Measurements from ENCODE around the gene HSPA1B.
A peak's percentile ranks its signal among the peaks of the same experiment; 100 is the strongest.
"Not testable (repeated sequence)": the region's sequence is repeated elsewhere in the genome, so short reads cannot be mapped to it uniquely, and the experiment has no call there.

The HSPA1B gene

DNA sequence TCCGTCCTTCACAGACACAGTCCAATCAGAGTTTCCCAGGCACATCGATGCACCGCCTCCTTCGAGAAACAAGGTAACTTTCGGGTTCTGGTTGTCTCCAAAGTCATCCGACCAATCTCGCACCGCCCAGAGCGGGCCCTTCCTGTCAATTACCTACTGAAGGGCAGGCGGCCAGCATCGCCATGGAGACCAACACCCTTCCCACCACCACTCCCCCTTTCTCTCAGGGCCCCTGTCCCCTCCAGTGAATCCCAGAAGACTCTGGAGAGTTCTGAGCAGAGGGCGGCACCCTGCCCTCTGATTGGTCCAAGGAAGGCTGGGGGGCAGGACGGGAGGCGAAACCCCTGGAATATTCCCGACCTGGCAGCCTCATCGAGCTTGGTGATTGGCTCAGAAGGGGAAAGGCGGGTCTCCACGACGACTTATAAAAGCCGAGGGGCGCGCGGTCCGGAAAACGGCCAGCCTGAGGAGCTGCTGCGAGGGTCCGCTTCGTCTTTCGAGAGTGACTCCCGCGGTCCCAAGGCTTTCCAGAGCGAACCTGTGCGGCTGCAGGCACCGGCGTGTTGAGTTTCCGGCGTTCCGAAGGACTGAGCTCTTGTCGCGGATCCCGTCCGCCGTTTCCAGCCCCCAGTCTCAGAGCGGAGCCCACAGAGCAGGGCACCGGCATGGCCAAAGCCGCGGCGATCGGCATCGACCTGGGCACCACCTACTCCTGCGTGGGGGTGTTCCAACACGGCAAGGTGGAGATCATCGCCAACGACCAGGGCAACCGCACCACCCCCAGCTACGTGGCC, at the start of gene HSPA1B:
Gene HSPA1B, plus strand, starts transcription at position 453 of the 794 bp plus-strand sequence. Its CDS starts 213 bp downstream, at position 666.
- DNase-seq = peak; percentile 100

DNA sequence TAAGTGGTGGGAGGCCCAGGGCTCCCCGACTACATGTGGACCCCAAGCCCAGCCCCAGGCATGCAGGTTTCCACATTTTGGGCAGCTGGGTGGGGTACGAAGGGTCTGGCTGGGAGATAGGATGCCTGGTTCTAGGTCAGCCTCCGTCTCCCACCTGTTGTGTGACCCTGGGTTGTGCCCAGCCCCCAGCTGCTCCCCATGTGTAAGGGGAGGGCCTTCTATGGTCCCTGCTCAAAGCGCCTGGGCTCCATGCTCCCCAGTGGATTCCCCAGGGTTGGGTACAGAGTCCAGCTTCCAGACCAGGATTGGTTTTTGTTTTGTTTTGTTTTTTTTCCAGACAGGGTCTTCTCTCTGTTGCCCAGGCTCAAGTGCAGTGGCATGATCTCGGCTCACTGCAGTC, 49.3 kb upstream of the HSPA1B start:
- no peak for DNase-seq

DNA sequence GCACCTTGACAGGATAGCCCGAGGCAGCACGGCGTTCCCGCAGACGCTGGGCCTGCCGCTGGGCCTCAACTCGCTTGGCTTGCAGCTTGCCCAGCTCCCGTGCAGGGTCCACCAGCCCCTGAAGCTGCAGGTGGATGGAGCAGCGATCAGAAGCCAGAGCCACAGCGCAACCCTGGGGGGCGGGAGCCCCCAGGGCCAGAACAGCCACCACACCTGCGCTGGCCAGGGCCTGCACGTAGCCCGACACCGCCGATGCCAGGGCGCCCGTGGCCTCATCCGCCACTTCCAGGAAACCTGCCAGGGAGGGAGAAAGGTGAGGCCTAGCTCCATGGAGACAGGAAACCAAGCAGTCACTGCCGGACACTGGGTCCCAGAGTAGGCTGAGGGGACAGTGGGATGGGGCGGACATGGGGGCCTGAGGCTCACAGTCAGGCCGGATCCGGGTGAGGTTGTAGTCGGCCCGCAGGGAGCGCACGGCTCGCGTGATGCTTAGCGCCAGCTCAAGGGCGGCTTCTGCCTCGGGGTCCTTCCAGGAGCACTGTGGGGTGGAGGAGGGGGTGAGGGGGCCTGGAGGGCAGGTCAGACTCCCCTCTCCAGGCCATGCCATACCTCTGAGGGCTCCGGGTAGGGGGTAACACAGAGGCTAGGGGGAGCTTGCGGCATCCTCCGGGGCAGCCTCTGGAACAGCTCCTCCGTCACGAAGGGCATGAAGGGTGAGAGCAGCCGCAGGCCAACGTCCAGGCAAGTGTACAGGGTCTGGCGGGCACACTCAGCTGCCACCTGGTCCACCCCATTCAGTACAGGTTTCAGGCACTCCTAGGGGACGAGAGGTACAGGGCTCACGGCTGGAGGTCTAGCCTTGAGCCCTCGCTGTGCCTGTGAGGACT, 48.3 kb upstream of the HSPA1B start:
- DNase-seq = no peak

DNA sequence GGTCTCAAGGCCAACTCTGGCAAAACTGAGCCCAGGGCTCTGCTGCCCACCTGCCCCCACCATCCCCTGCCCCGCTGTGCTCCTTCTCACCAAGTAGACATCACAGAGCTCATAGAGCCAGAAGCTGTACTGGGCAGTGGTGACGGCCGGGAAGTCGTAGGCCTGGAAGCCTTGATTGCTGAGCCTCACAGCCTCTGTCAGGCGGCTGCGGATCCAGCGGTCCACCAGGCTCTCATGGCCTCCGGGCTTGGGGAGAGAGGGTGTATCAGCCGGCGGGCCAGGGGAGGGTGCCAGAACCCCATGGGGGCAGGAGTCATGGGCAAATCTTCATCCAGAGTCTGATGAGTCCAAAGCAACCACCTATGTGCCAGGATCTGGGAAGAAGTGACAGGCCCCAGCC, 47.6 kb upstream of the HSPA1B start:
- DNase-seq = no peak

DNA sequence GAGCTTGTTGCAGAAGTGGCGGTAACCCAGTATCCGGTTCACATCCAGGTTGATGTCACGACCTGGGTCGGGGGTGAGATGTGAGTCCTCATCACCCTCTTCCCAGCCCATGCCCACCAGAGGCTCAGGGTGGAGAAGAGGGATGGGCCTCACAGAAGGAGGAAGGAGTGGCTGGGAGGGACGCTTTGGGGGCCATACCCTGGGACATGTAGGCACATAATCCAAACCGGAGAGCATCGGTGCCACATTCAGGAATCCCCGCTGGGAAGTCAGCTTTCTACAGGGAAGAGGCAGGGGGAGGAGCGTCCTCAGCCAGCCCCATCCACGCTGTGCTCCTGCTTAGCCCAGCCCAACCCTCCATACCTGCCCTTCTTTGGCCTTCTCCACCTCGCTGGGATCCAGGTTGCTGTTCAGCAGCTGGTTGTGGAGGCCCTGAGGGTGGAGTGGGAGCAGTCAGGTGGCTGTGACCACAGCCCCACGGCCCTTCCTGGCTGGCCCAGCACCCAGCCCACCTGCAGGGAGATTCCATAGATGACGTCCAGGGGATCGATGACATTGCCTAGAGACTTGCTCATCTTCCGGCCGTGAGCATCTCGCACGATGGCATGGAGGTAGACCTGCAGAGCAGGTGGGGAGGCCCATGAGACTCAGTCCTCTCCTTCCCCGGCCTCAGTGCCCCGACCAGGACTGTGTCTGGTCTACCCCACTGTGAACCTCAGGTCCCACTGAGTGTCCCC, 46.9 kb upstream of the HSPA1B start:
- no peak for DNase-seq

DNA sequence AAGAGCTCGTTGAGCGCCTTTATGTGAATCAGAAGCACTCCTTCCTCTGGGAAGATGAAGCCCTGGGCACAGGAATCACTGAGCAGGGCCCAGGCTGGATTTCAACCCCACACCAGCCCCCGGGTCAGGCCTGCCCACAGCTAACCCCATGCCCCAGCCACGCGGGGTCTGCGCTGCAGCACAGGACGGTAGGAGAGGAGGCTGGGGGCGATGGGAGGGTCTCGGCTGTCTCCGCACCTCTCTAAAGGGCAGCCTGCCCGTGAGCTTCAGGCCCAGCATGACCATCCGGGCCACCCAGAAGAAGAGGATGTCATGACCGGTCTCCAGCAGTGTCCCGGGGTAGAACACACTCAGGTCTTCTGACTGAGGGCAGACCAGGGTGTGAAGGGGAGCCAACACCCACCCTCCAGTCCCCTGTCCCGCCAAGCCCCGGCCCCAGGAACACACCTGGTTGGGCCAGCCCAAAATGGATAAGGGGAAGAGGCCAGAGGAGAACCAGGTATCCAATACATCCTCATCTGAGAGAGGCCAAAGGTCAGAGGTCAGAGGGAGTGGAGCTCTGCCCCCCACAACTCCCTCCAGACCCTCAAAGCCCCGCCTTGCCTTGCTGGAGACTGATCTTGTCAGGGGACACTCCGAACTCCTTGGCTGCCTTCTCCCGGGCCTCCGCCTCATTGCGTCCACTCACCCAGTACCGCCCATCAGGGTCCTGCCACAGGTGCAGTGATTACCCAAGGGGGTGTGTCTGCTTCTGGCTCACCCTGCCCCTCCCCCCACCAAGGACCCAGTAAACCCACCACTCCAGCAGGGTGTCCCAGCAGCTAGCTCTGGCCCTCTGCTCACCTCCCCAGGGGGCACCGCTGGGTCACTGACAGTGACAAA, 46.1 kb upstream of the HSPA1B start:
- no peak for DNase-seq

DNA sequence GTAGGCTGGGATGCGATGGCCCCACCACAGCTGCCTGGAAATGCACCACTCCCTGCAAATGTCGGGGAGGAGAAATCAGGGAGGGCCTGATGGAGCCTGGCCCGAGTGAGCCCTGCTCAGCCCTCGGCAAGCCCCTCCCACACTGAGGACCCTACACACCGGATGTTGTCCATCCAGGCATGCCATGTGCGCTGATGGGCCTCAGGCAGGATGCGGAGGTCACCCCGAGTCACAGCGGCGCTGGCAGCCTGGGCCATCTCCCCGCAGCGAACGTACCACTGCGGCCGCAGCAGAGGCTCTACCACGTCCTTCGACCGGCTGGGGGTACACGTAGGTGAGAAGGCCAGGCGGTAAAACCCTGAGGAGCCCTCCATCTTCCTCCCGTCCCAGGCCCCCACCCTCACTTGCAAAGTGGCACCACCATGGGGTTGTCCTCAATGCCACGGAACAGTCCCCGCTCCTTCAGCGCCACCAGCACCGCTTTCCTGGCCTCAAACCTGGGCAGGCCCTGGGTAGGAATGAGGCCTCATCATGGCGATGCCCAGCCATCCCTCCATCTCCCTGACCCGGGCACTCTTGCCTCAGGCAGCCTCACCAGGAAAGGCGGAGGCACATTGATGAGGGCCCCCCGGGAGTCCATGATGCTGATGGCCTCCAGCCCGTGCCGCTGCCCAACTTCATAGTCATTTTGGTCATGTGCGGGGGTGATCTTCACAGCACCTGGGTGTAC, 45.2 kb upstream of the HSPA1B start:
- DNase-seq = no peak

DNA sequence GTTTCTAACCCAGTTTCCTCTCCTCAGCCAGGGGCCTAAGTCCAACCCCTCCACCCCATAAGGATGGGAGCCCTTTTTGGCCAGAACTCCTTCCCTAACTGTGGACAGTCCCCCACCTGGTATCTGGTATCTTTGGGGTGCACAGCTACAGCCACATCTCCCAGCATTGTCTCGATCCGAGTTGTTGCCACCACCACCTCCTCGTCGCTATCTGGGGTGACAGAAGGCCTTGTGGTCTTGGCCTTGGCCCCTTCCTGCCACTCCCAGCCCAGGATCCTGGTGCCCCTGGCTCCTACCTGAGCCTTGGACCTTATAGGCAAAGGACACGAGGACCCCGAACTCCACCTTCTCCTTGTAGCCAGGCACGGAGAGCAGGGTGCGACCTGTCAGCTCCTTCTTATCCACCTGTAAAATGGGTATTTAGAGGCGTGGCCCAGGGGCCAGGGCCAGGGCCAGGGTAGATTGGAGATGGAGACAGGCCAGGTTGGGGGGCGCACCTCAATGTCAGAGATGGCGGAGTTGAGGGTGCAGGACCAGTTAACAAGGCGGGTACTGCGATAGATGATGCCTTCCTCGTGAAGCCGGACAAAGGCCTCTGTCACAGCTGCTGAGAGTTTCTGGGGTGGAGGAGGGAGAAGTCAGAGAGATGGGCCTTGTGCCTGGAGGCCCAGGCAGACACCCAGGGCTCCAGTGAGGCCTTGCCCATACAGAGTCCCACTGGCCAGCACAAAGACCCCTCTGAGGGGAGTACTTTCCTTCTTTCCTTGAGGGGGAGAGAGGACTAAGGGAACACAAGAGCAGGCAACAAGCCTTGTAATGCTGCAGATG, 43.2 kb upstream of the HSPA1B start:
- no peak for DNase-seq

DNA sequence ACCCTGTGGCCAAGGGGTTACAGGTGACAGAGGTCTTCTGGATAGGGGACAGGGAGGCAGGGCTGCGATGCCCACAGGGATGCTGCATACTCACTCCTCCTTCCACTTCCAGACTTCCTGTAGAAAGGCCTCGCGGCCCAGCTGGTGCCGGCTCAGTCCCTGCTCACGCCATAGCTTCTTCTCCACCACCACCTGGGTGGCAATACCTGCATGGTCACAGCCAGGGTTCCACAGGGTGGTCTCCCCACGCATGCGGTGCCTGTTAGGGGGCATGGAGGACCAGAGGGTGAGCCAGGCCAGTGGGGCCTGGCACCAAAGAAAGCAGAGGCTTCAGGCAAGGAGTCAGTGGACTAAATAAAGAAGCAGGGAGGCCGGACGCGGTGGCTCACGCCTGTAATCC, 42.1 kb upstream of the HSPA1B start:
- DNase-seq = no peak

DNA sequence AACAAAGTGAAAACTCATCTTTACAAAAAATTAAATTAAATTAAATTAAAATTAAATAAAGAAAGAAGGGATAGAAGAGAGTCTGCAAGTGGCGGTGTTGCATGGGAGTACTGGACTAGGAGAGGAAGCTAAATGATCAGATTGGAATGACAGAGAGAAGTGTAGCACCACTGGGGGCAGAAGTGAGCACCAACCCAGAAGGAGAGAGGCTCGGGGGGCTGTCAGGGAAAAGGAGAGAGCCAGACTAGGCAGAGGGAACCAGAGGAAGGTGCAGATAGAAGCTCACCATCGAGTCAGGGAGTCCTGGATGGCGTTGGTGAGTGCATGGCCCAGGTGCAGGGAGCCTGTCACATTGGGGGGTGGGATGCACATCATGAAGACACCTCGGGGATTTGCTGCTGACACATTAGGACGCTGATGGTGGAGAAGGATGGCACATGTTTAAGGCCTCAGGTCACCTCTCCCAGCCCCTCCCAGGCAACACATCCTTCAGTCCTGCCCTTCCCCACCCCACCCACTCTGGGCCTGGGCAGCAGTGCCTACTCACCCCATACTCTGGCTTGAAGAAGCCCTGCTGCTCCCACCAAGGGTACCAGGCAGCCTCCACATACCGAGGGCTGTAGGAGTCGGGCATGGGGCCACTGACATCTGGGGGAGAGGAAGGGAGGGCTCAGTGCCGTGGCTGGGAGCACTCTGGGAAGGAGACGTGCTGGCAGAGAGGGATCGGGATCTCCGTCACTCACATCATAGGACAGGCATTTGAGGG, 36.0 kb upstream of the HSPA1B start:
- no peak for DNase-seq

DNA sequence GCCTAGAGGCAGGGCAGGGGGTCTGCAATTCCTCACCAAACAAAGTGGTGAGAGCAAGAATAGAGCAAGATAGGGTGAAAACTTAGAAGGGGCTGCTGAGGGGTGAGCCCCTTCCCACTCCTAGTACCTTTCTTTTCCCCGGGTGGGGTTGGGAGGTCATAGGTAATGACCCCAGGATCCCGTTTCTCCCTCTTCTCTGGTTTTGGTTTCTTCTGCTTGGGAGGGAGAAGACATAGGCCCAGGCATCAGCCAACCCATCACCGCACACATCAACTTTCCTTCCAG, 35.5 kb upstream of the HSPA1B start:
- no peak for DNase-seq

DNA sequence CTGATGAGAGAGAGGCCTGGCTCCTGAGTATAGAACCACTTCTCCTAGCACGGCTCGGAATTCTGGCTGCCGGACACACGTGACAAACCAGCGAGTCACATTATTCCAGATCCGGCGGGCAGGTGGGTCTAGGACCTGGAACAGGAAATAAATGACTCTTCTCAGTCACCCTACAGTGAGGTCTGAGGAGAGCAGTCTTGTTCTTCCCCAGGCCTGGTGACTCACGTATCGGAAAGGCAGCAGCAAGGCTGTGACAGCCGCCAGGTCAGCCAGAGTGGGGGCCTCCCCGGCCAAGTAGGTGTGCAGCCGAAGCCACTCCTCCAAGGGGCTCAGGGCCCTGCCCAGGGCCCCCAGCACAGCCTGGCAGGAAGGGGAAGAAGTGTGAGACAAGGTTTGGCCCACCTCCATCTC, 34.8 kb upstream of the HSPA1B start:
- DNase-seq = no peak

DNA sequence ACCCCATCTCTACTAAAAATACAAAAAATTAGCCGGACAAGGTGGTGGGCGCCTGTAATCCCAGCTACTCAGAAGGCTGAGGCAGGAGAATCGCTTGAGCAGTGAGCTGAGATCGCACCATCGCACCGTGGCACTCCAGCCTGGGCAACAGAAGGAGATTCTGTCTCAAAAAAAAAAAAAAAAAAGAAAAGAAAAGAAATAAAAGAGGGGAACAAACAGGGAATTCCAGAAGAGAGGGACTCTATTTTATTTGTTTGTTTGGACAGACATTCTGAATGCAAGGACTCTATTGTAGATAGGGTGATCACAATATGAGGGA, 33.7 kb upstream of the HSPA1B start:
- DNase-seq = not testable (repeated sequence)

DNA sequence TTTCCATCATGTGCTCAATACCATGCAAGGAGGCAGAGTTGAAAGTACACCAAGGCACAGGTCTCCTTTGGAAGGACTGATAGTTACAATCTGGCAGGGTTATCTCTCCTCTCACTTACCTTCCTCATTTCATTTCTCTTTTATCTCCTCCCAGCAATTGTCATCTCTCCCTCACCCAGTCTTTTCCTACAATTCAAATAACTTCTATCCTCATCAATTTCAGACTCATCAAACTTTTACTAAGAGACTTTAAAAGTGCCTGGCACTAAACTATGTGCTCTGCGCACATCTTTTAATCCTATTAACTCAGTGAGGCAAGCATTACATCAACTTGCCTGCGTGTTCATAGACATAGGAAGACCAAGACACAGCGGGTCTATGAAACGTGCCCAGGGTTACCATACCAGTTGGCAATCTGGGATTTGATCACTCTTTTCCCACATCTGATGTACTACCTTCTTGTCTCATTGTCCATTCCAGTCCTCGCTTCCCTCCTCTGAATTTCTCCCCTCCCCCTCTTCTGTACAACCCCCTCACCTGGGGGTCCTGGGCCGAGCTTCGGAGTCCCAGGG, 33.2 kb upstream of the HSPA1B start:
- no peak for DNase-seq

DNA sequence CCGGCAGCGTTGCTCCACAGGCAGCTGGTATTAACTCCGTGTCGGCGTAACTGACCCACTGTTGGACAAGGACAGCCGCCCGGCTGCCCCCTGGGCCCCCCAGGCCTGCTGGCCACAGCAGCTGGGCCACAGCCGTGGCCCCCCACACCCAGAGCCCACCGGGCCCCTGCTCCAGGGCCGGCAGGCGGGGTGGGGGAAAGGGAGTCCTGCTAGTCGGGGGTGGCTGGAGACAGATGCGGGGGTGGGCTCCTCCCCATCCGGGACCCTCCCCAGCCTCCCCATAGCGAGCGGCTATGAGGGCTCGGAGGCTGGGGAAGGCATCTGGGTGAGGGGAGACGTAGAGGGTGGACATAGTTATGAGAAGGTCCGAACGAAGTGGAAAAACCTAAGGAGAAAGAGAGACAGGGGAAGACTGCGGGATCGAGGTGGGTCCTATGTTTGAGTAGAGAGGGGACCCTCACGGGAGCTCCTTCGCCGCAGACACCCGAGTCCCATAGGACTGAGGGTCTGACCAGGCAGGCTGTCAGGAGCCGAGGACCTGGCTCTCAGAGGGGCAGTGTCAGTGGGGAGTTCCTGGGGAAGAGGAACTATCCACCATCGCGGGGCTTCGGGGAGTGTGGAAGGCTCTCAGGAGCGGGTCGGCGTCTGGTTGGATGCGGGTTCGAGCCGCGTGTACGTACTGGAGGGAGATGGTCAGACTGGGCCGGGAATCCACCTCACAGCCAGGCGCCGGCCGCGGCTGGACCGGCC, 32.5 kb upstream of the HSPA1B start:
- DNase-seq = no peak

DNA sequence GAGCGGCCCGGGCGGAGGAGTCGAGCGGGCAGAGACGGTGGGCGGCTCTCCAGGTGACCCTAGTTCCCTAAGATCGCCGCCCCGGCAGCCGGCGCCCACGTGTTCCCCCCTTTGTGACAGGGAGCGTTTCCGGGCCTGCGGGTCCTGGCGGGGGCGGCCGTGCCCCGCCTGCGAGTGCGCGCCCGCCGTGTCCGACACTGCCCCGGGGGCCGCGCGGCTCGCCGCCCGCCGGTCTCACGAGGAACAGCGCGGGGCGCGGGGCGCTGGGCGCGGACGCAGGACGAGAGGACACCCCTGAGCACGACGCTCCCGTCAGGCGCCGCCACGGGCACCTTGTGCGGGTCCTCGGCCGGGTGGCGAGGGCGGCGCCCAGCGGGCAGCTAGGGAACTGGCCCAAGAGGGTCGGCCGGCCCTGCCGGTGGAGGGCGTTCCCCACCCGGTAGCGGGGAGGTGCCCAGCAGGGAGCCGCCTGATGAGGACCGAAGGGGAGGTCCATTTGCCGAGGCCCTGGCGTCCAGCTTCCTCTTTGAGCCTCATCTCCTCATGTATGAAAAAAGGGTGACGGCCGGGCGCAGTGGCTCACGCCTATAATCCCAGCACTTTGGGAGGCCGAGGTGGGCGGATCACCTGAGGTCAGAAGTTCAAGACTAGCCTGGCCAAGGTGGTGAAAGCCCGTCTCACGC, 31.8 kb upstream of the HSPA1B start, which contains the start of gene VARS1:
Gene VARS1, minus strand, starts transcription at position 137 of the 683 bp plus-strand sequence. CDS start 535 bp downstream, outside the sequence.
- DNase-seq = peak; percentile 82

DNA sequence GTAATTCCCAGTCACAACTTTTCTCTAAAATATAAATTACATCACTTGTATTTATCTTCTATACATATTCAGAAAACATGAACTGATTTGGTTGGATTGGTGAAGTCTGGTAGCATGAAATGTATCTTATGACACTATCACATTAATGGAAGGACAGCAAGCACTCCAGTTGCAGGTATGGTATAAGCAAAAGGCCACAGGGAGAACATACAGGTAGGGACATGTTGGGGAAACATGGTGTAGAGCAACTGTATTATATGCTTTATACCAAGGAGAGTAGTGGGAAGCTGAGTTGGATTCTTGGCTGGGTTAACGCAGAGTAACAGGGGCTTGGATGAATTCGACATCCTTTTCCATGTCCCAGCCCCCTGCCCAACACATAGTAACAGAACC, 30.5 kb upstream of the HSPA1B start:
- no peak for DNase-seq

DNA sequence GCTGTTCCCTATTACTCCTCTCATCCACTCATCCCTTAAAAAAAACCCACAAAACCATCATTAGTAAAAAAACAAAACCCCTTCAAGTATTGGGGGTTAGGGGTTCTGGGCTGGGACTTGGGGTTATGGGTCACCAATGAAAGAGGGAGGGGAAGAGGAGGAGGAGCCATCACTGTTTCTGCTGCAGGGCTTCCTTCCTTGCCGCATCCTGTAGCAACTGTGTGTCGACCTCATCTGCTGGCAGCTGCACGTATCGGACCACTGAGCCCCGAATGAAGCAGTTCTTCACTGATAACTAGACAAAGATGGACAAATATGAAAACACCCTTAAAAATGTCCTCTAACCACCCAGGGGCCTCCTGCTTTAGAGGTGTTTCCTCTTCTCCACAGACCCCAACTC, 29.9 kb upstream of the HSPA1B start:
- no peak for DNase-seq
